AG08396 (cell line): ENCODE results near the gene CA10.
A peak's percentile ranks its signal among the peaks of the same experiment; 100 is the strongest.

Source experiments
- DNase-seq: peaks from one replicate; pipeline ENCODE4 v3.0.0; 2012; ENCODE audit warnings: low spot score, mixed read lengths

The CA10 gene

DNA sequence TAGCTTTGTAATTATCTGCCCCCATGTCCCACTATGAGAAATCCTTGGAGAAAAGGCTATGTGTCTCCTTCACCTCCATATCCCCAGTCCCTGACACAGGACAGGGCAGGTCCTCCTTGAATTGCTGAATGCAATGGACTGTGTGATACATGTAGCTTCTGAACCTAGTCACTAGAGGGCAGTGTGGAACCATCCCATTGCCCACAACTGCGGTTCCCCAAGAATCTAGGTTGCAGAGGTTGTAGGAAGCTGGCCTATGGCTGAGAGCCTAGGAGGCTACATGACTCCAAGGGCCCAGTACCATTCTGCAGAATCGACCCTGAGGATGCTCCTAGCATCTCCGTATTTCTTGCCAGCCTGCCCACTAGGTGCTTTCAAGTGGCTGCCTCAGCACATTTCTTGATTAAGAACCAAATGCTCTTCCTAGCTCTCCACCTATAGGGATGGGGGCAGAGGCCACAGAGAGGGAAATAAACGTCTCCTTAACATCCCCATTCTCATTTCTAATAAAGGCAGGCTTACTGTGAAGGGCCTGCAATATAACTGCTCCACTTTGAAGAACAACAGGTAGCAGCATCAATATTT, 394.0 kb downstream of the CA10 start:
- peak; percentile 67 for DNase-seq

DNA sequence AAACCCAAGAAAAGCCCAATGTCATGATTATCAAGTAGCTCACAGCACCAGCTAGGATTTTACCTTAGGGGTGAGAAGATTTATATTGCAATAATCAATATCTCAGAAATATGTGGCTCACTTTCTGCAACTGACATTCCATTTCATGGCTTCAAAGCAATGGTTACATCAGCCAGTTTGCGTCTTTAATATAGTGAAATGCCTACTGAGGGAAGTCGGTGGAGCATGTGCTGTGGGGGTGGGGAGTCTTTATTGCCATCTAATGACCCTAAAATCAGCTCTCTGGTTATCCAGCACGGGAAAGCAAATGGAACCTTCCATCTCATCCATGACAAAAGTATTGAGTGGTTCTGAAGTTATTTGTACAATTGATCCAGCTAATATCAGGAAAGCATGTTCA, 395.5 kb downstream of the CA10 start:
- DNase-seq = no peak

DNA sequence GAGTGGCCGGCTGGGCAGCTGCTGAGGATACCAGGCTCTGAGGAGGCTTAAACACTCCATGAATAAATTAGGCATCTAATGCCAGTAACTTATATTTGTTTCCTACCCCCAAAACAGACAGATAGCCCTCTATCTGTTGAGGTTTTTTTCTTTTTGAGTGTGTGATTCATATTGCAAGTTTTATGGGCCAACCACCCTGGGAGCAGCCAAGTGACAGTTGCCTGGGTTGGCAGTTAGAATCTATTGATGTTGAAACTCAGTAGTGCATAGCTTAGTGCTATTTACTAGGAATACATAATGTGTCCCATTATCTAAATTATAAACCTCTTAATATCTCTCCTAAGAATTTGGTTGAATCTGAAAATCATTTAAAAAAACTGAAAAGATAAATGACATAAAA, 397.4 kb downstream of the CA10 start:
- DNase-seq = no peak

- no peak for DNase-seq
Measured at GRCh38 chr17:51759260-51759659, 399.3 kb downstream of the CA10 start.

DNA sequence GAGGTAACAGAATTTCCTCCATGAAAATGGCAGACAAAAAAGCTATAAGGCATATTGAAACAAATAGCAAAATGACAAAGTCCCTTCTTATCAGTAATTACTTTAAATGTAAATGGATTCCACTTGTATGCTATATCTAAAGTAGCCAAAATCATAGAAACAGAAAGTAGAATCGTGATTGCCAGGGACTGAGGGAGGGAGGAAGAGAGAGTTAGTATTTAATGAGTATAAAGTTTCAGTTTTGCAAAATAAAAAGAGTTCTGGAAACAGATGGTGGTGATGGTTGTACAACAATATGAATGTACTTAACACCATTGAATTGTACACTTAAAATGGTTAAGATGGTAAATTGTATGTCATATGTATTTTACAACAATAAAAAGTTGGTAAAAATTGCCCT, 407.4 kb downstream of the CA10 start:
- no peak for DNase-seq

GRCh38 chr17:51748749-51749604, 409.5 kb downstream of the CA10 start:
- no peak for DNase-seq

DNA sequence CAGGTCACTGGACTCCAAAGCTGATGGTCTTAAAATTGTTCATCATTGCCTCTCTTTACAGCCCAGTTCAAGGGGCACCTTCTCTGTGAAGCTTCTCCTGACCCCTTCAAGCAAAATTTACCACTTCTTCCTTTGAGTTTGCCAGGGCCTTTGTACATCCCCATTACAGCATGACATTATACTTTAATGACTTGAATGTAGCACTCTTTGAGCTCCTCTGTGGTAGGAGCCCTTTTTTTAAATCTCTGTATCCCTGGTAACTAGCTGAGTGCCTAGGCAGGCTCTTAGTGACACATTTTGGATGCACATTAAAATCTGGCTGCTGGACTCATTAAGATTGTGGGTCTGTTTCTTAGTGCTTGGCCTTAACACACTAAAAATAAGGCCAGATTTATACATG, 412.1 kb downstream of the CA10 start:
- DNase-seq = no peak

DNA sequence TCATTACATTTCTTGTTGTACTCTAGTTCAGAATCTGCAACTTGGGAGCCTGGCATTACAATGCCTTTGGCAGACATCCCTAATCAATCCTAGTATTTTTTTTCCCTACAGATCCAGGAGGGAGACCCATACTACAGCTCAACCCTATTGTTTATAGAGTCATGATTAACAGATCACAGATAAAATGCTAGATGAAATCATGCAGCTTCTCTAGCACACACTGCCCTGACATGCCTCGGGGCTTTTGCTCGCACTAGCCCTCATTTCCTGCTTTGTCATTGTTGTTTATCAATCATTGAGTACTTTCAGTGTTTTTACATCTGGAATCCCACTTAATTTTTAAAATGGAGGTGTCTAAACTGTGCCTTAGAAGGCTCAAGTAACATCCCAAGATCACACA, 412.5 kb downstream of the CA10 start:
- DNase-seq = no peak

GRCh38 chr17:51743477-51743876, 415.0 kb downstream of the CA10 start:
- DNase-seq = no peak

DNA sequence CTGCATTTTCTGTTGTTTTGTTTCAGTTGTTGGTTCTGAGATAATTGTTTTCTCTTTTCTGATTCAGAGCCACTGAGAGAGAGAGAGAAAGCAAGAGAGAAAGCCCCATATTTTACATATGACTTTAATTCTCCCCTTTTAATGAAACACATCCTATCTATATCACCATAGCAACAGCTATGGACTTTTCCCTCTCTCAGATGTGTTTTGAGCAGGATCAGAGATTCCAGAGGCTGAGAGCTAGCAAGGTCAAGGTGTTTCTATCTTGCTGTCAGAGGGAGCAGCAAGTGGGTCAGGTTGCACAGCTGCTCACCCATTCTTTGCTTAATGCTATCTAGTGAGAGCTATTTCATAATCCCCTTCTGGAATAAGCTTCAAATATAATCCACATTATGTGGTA, 415.9 kb downstream of the CA10 start:
- no peak for DNase-seq

- no peak for DNase-seq
Measured at GRCh38 chr17:51741458-51741857, 417.1 kb downstream of the CA10 start.

DNA sequence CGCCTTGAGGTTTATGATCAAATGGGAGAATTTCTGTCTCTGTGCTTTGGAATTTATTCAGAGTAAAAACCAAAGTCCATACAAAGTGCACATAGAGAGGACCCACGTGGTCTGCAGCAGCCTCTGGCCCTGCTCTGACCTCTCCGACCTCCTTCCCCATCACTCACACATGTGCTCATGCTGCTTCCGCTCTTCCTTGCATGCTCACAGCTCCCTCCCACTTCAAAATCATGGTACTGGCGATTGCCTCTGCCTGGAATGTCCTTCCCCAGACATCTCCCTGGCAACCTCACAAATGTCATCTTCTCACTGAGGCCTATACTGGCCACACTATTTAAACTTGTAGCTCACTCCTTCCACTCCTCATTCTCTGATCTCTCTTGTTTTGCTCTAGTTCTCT, 418.0 kb downstream of the CA10 start:
- DNase-seq = no peak

DNA sequence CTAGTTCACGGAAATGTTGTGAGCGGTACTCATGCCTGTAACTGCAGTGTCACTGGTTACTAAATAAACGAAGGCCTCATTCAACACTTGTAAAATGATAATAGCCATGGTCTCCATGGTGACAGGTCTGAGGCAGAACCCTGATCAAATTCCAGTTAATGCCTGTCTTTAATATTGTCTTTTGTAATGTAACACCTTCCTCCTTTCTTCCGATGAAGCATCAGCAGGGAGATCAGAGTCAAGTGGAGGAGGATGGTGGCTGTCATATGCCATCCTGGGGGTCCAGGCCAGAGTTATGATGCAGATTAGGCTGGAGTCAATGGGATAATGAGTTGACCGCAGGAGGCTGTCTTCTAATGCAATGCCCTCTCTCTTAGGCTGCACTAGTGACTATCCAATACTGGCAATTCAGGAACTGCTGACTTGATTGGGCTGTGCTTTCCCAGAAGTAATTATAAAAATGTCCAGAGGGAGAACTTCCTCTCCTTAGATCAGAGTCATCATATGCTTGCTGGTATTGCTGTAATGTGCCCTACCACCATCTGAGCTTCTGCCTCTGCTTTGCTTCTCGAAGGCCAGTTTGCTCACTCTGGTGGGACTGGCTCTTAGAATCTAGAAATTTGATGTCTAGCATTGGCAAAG, 419.1 kb downstream of the CA10 start:
- DNase-seq = no peak

DNA sequence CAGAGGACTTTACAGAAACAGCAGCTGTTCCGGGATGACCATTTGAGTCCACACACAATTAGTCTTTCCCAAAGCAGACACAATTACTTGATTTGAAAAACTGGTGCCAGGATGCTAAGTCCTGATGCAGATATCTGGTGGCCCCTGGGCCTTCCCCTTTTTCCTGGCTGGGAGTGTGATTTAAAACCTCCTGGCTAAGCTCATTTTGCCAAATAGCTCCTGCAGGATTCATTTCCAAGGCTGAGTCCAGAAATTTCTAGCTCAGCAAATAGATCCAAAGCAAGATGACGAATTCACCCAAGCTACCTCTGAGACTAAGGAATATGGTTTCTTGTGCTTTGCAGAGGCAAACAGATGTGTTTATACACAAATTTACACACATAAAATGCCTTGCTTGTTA, 422.2 kb downstream of the CA10 start:
- DNase-seq = no peak

DNA sequence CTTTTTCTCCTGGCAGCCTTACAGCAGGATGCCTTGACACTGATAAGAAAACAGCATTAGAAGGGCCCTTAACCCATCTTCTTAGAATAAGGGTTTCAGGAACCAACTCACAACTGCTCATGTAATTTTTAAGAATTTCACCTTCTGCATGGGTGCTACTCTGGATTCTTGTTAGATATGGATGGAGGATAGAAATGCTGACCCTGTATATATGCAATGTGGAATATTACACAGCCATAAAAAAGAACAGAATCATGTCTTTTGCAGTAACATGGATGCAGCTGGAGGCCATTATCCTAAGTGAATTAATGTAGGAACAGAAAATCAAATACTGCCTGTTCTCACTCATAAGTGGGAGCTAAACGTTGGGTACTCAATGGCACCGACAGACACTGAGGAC, 423.5 kb downstream of the CA10 start:
- no peak for DNase-seq

- no peak for DNase-seq
Measured at GRCh38 chr17:51734462-51734861, 424.1 kb downstream of the CA10 start.

DNA sequence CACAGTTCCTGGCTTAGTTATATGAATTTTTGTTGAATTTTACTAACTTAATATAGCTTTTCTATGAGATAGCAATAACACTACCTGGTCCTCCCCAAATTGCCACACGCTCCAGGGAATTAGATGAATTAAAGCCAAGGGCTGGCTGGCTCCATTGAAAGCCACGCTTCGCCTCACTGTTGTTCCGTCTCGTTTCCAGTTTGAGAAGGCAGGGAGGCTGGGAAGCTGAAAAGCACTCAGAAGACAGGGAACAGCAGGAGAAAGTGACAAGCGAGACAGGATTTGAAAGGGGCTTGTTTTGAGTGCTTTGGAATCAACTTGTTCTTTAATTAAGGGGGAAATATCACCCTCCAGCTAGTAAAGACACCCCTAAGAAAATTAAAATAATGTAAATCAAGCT, 425.3 kb downstream of the CA10 start:
- no peak for DNase-seq

DNA sequence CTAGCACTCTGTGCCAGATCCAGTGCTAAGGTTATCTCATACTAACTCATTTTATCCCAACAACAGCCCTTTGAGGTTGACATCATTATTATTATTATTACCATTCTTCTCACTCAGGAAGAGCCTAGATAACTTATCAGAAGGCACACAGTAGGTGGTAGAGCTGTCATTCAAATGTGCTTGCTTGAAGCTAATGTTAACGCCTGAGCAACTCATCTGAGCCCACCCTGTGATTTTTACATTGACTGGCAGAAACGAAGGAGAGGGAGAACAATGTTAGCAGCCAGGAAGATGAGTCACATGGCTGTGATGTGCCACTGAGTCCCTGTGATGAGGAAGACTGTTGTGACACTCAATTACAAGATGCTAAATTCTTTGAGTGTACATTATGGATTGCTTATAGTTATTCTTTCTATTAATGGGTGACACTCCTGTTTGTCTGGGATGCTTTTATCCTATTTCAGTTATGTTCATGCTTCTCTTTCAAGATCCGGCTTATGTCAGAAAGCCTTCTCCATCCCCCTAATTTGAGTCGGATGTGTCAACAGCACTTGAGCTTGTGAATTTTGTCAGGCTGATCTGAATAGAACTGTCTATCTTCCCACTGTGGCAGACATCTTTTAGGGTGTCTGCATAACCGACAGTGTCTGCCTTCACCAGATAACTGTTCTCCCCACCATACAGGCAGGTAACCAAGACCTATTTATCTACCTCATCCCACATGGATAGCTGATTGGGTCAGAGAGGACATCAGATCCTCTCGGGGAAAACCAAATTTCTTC, 426.4 kb downstream of the CA10 start:
- DNase-seq = no peak

DNA sequence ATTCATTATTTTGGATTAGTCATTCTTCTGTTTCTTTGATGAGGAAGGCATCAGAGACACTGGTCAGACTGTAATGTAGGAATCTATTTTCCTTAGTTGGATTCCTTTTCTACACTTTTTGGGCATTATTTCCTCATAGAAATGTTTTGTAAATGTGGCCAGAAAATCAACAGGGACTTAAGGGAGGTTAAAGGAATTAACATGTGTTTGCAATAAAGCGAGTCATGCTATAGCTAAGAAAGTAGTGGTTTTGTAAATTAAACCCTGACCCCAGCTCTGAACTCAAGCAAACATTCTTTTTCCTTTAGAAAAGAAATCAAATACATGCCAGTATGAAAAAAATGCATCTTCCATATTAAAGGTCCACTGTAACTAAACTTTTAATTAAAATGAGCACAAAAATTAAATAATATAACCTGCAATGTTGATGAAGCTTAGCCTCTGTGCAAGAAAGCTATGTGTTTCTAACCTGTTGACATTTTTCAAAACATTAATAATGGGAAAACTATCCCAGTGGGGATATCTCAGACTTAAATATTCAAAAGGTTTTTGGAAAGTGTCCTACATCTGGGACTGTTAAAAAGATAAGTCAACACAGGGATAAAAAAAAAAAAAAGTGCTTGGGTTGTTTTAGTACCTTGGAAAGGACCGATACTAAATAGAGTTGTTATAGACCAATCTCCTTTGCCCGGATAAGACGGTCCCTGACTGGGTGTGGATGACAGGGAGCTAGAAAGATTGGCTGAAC, 428.0 kb downstream of the CA10 start:
- DNase-seq = no peak

DNA sequence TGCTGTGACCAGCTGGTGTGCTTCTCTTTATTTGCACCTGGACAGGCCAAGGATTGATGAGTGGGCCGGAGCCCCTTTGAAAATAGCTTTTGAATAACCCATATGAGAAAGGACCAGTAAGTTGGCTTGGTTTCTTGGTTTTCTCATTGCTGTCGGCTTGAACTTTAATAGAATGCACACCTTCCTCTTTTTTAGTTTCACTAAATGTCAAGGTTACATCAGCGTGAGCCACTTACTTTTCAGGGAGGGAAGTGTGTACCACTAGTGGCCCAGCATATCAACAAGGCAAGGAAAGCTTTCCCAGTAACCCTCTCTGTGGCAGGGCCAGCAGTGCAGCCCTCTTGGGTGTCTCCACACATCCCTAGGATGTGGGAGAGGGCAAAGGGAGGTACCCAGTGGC, 433.3 kb downstream of the CA10 start:
- no peak for DNase-seq

DNA sequence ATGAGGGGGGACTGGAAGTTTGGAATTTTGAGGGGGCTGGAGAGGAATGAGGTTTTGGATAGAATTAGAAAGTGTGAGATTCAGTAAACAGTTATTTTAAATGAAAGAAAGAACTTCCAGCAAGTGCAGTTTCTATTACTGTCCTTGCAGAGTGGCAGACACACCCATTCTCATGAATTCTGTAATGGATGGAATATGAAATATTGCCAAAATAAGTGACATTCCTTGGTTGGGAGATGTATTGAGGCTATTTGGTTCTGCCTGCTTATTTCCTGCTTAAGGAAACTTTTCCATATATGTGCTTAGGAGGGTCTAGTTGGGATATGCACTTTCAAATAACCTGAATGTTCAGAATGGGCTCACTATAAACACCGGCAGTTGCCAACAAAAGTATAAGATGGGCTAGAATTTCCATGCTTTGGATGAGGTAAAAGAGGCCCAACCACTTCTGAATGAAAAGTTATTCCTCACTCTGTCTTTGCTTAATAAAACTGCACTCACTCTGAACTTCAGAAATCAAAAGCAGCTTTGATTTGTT, 434.4 kb downstream of the CA10 start:
- no peak for DNase-seq

DNA sequence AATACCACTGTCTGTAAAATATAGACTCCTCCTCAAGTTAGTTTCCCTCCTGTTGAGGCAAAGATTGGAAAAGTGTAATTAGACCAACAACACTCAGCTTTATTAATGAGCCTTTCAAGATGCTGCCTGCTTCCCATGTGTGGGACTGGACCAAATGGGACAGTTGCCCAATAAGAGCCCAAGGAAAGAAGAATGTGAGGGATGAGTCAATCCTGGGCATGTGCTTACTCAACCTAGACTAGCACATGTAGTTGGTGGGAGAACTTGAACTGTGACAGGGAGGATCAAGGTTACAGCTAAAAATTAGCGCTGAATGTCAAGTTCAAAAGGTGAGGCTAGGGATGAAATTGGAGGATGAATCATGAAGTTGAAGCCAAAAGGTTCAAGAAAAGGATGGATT, 435.5 kb downstream of the CA10 start:
- no peak for DNase-seq
